Calu3 (cell line): ENCODE measurements around the gene CD47. TPM values are rescaled to one million over a fixed set of nuclear protein-coding genes. Genes with fewer than 3 reads are reported as not detected.

Source experiments
- BruUV-seq: library from RNA; stranded (reverse); fragments of 400-500 nt; replicated peaks from 2 replicates; lab custom pipeline; 2021; lab: Mats Ljungman, UMichigan
- CTCF ChIA-PET: fragments of 300-600 bp; sonication (Branson Sonifier 250); formaldehyde crosslinking; loops from one replicate; lab custom pipeline; 2022; ENCODE audit warnings: antibody characterized with exemption; lab: Charles Lee
- DNase-seq: peaks from one replicate; pipeline ENCODE4 v3.0.0; 2022
- H3K27ac Mint-ChIP-seq: one replicate; pipeline ENCODE4 v1.8.0; 2022; ENCODE audit warnings: mixed read lengths; ENCODE audit not compliant: unreplicated experiment
- H3K27me3 Mint-ChIP-seq: one replicate; pipeline ENCODE4 v1.8.0; 2022; ENCODE audit warnings: mixed read lengths; ENCODE audit not compliant: unreplicated experiment
- H3K36me3 Mint-ChIP-seq: one replicate; pipeline ENCODE4 v1.8.0; 2022; ENCODE audit warnings: mild to moderate bottlenecking, moderate library complexity, mixed read lengths; ENCODE audit not compliant: insufficient read depth, unreplicated experiment
- H3K4me1 Mint-ChIP-seq: one replicate; pipeline ENCODE4 v1.8.0; 2022; ENCODE audit warnings: mild to moderate bottlenecking, low read depth, mixed read lengths; ENCODE audit not compliant: unreplicated experiment
- H3K4me3 Mint-ChIP-seq: one replicate; pipeline ENCODE4 v1.8.0; 2022; ENCODE audit warnings: mild to moderate bottlenecking, low read depth, moderate library complexity, mixed read lengths; ENCODE audit not compliant: unreplicated experiment
- H3K9me3 Mint-ChIP-seq: one replicate; pipeline ENCODE4 v1.8.0; 2022; ENCODE audit warnings: low read depth, mixed read lengths; ENCODE audit not compliant: unreplicated experiment
- CTCF ChIP-seq: fragments of 200-600 bp; IDR thresholded peaks from one replicate; pipeline ENCODE4 v1.8.0; 2022; ENCODE audit warnings: antibody characterized with exemption; ENCODE audit not compliant: unreplicated experiment
- intact Hi-C: fragments of 100-400 bp; cut with micrococcal nuclease; formaldehyde crosslinking; loops from one replicate; pipeline ENCODE4 v1.10.0; 2022; ENCODE audit not compliant: unreplicated experiment
- total RNA-seq: library from RNA; stranded (reverse); gene quantifications from 2 replicates; pipeline ENCODE4 v1.2.3, GENCODE V29; 2022

Gene CD47
- total RNA-seq, 1 experiment from 2014 or later = 174 TPM

- TF ChIP-seq CTCF = no peak
- Mint-ChIP-seq H3K27me3 (no peaks in the 10 kb centered on the region), H3K4me1 (peaks cover 13% of the 10 kb centered on the region), H3K27ac (no peak overlapping the region), H3K9me3 (no peaks in the 10 kb centered on the region), H3K4me3 (no peak overlapping the region), H3K36me3 (peaks cover 8% of the 10 kb centered on the region)
- DNase-seq = no peak
- CTCF ChIA-PET = no interaction called here
- intact Hi-C loops = no loop called here
- no TSS peak for BruUV-seq
Observed at GRCh38 chr3:108076564-108076963, 14.3 kb downstream of the CD47 start.

GRCh38 chr3:108073764-108074431 lies 16.9 kb downstream of the CD47 start:
- peaks cover 11% of the 10 kb centered on the region for H3K4me1 Mint-ChIP-seq
- intact Hi-C loops = no loop called here
- BruUV-seq = no TSS peak
- no peak overlapping the region for H3K4me3 Mint-ChIP-seq
- H3K9me3 Mint-ChIP-seq = no peaks in the 10 kb centered on the region
- no peak overlapping the region for H3K27ac Mint-ChIP-seq
- H3K27me3 Mint-ChIP-seq = no peaks in the 10 kb centered on the region
- no peak for TF ChIP-seq CTCF
- no peak for DNase-seq
- CTCF ChIA-PET = interaction anchor here (0.7 kb wide), 1 partner anchor 9 kb away, joined by 3 read pairs; no protein-coding TSS in a partner anchor
- peaks cover 8% of the 10 kb centered on the region for H3K36me3 Mint-ChIP-seq

GRCh38 chr3:108071368-108071767 lies 19.5 kb downstream of the CD47 start:
- CTCF ChIA-PET = no interaction called here
- Mint-ChIP-seq H3K27ac (no peak overlapping the region), H3K4me1 (peaks cover 7% of the 10 kb centered on the region), H3K36me3 (no peaks in the 10 kb centered on the region), H3K27me3 (no peaks in the 10 kb centered on the region), H3K4me3 (no peak overlapping the region), H3K9me3 (no peaks in the 10 kb centered on the region)
- TF ChIP-seq CTCF = no peak
- intact Hi-C loops = no loop called here
- no peak for DNase-seq
- no TSS peak for BruUV-seq

- Mint-ChIP-seq H3K9me3 (no peaks in the 10 kb centered on the region), H3K27ac (no peak overlapping the region), H3K4me1 (peaks cover 7% of the 10 kb centered on the region), H3K36me3 (peaks cover 2% of the 10 kb centered on the region), H3K4me3 (no peak overlapping the region), H3K27me3 (no peaks in the 10 kb centered on the region)
- no TSS peak for BruUV-seq
- no peak for DNase-seq
- no peak for TF ChIP-seq CTCF
- intact Hi-C loops = no loop called here
- CTCF ChIA-PET = interaction anchor here (0.6 kb wide), 1 partner anchor 324 kb away, joined by 3 read pairs; no protein-coding TSS in a partner anchor
Observed at GRCh38 chr3:108070356-108070755, 20.5 kb downstream of the CD47 start.
